ENCODE data around the gene BCAR1.

Gene BCAR1

GRCh38 chr16:75203667-75204409 lies 47.6 kb downstream of the BCAR1 start:
- DNase-seq = no peak

- DNase-seq = no peak
Measured at GRCh38 chr16:75203096-75203495, 48.3 kb downstream of the BCAR1 start.

- DNase-seq = no peak
Measured at GRCh38 chr16:75202069-75202590, 49.3 kb downstream of the BCAR1 start.

- no peak for DNase-seq
Measured at GRCh38 chr16:75198135-75198600, 53.3 kb downstream of the BCAR1 start.

- DNase-seq = no peak
Measured at GRCh38 chr16:75197522-75198134, 53.8 kb downstream of the BCAR1 start.

- no peak for DNase-seq
Measured at GRCh38 chr16:75196836-75197235, 54.6 kb downstream of the BCAR1 start.

GRCh38 chr16:75195811-75196790 lies 55.3 kb downstream of the BCAR1 start:
- no peak for DNase-seq

GRCh38 chr16:75193730-75194444 lies 57.5 kb downstream of the BCAR1 start:
- DNase-seq = no peak

- DNase-seq = no peak
Measured at GRCh38 chr16:75193265-75193650, 58.2 kb downstream of the BCAR1 start.

- no peak for DNase-seq
Measured at GRCh38 chr16:75192606-75193264, 58.7 kb downstream of the BCAR1 start.

- no peak for DNase-seq
Measured at GRCh38 chr16:75189638-75190245, 61.7 kb downstream of the BCAR1 start.

GRCh38 chr16:75188832-75189477 lies 62.5 kb downstream of the BCAR1 start:
- DNase-seq = no peak

GRCh38 chr16:75181630-75182029 lies 69.8 kb downstream of the BCAR1 start:
- DNase-seq = no peak

- DNase-seq = no peak
Measured at GRCh38 chr16:75179208-75179607, 72.2 kb downstream of the BCAR1 start.
